Endometrial microvascular endothelial cells (primary cell): ENCODE results near the gene NFATC3. TPM values are rescaled to one million over a fixed set of nuclear protein-coding genes. Genes with fewer than 3 reads are reported as not detected.

Experiments used
- in situ Hi-C: cut with HindIII; loops from 2 replicates; pipeline ENCODE4 v1.10.0; 2017; ENCODE audit warnings: low sequenced_read_pairs, low pct_unique_long_range_greater_than_20kb; ENCODE audit errors: inconsistent ontology term
- total RNA-seq: library from RNA; depleted of rRNA; stranded (reverse); fragments of >200 nt; gene quantifications from one replicate; pipeline ENCODE4 v1.2.3, GENCODE V29; 2015; ENCODE audit errors: inconsistent ontology term

Gene NFATC3
- total RNA-seq, 1 donor from 2014 or later = 28.4 TPM

DNA sequence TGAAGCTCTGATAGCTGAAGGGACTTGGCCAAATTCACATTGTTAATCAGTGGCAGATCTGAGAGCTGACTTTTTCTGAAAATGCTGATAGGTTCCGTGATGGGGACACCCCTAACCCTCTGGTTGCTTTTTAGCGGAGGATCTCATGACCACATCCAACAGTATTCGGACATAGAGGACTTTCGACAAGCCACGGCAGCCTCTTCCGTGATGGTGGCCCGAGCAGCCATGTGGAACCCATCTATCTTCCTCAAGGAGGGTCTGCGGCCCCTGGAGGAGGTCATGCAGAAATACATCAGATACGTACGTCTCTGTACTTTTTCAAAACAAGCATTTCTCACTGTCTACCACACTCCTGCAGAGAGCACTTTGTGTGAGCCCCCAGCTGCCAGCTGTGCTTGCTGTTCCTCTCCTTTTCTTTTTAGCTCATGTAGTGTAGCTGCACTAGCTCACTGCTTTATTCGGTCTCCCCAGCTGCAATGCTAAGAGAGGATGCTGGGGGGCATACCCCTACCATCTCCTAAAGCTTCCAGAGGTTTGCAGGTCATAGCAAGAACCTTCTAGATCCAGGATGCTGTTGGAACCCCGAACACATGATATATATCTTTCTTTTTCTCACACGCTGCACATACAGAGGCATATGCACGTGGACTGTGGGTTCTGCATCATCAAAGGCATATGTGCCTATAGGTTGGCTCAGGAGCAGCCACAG lies 14.2 kb upstream of the NFATC3 start:
- in situ Hi-C loops = no loop called here

DNA sequence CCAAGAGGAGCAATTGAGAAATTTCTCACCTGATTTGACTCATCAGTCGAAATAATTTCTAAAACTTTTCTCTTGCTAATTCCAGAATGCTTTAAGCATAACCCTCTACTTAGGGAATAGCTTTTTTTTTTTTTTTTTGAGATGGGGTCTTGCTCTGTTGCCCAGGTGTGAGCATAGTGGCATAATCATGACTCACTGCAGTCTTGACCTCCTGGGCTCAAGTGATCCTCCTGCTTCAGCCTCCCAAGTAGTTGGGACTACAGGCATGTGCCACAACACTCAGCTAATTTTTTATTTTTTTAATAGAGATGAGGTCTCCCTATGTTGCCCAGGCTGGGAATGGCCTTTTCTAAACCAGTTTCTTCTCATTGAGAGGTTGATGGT lies 13.7 kb upstream of the NFATC3 start:
- in situ Hi-C loops = no loop called here

DNA sequence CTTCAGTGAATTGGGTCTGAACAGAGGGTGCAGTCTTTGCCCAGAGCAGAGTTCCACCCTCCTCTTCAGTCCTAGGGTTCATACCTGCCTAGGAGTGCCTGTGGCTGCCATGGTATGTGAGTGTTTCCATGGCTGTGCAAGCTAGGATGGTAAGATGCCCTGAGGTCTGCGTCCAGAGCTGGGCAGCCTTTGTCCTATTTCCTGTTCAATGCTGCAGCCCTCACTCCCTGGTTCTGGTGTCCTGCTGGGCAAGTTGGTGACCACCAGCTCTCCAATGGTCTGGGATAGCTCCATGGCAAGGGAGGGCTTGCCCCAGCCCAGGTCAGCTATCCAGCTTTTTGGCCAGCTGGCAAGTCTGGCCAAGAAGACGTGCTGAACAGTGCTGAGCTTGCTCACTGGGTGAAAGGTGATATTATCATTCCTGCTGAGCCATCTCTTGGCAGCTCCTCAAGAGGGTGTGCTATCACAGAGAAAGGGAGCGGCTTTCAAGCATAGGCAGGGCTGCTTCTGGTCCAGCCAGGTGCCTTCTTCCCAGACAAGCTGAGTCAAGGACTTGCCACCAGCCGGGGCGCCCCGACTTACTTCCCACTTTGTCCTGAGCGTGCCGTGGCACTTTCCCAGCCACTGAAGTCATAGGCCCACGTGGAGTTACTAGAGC lies 13.0 kb upstream of the NFATC3 start:
- in situ Hi-C loops = no loop called here

DNA sequence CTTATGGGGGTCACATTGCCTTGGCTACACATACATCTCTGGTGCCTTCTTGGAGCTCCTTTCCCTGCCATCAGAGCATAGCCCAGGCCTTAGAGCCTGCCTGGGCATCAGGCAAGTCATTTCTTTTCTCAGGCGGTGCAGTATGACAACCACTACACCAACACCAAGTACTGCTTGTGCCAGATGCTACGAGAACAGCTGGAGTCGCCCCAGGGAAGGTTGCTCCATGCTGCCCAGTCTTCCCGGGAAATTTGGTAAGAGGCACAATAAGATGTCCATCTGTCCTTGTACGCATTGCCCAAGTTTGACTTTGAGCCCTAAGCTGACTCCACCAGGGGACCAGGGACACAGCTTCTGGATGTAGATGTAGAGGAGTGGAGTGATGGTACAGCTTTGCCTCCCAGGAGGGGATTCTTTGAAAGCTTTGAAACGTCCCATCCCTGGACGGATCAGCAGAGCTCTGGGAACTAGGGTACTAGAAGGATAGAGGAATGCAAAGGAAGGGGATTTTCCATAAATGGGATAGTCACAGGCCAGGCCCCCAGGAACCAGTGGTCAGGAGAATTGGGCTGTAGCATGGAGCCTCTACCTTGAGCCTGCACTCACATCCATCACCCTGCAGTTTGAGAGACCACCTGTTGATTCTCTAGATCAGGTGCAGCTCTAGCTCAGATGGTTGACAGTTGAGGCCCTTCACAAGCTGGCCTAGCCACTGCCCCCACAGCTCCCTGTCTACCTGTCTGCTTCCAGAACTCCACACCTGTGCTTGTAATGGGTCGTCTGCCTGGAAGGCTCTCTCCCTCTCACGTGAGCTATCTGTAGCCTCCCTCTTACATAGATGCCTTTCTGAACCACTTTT lies 11.0 kb upstream of the NFATC3 start:
- in situ Hi-C loops = no loop called here

DNA sequence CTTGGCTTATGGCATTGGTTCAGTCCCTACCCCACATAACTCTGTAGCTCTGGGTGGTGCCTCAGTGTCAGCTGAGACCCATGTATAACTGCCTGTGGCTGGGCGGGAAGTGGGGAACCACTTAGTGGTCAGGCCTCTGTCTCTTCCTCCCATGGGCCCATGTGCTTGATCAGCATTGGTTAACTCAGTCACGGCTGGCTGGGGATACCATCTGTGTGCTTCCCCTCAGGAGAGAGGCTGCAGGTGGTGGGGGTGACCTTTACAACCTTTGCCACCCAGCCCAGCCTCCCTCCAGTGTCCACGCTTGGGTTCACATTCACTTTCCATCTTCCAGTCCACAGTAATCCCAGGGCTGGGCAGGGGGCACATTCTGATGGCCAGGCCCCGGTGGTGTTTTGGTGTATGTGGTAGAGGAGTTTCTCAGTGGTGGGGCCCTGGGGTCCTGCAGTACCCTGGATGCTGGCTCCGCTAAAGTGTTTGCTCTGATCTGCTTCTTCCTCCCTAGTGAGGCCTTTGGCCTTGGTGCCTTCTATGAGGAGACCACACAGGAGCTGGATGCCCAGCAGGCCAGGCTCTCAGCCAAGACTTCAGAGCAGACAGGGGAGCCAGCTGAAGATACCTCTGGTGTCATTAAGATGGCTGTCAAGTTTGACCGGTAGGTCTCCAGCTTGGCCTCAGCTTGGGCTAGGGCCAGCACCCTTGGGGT lies 10.2 kb upstream of the NFATC3 start:
- in situ Hi-C loops = no loop called here

DNA sequence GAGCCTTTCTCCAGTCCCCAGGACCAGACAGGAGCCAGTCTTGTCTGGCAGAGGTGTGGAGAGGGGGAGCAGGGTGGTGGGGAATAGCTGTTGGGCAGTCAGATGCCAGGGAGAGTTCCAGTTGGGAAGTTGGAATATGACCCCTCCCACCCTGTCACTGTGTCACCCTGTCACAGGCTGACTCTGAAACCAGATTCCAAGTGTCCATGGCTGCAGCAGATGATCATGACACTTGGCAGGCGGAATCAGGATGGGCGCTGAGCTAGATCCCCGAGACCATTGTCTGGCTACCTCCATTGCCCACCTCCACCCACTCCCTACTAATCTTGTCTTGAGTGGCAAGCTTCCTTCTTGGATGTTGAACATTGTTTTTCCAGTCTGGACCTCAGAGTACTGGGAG lies 9.2 kb upstream of the NFATC3 start:
- in situ Hi-C loops = no loop called here

DNA sequence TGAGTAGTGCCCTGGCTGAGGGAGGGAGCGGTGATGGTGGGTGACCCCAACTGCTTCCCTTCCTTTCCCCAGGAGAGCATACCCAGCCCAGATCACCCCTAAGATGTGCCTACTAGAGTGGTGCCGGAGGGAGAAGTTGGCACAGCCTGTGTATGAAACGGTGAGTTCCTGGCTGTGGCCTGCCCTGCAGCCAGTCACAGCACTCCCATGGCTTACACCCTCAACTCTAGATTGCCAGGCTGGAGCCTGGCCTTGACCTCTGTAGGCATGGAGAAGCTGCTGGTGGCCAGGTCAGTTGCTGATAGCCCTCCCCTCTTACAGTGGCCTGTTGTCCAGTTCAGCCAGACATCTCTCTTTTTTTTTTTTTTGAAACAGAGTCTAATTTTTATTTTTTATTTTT lies 8.6 kb upstream of the NFATC3 start:
- in situ Hi-C loops = no loop called here

DNA sequence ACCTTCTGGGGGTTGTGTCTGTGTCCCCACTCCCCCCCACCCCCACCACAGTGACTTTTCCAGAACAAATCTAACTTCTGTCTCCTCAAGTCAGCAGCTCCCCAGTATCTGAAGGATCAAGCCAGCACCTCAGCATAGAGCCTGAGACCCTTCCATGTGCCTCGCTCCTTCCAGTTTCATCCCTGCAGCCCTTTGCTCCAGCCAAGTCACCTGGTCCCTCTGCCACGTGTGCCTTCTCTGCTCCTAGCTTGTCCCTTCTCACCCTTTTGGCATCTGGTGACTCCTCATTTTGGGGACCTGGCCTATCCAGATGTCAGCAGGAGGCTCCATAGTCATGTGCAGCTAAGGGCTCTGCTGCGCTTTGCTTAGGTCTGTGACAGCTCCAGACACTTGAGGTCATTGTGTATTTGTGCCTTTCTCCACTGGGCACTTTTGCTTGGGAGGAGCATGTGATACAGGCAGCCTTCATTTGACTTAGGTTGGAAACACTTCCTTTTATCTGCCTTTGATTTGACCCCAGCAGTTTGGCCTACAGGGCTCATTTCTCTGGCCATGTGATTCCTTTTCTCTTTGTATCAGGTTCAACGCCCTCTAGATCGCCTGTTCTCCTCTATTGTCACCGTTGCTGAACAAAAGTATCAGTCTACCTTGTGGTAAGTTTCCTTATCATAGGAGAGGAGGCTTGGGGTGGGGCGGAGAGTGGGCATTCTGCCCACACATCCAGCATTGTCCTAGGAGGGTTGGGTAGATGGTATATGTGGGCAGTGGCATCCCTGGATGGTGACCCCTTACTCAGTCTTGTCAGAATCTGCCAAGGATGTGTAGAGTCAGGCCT lies 7.1 kb upstream of the NFATC3 start:
- in situ Hi-C loops = no loop called here

DNA sequence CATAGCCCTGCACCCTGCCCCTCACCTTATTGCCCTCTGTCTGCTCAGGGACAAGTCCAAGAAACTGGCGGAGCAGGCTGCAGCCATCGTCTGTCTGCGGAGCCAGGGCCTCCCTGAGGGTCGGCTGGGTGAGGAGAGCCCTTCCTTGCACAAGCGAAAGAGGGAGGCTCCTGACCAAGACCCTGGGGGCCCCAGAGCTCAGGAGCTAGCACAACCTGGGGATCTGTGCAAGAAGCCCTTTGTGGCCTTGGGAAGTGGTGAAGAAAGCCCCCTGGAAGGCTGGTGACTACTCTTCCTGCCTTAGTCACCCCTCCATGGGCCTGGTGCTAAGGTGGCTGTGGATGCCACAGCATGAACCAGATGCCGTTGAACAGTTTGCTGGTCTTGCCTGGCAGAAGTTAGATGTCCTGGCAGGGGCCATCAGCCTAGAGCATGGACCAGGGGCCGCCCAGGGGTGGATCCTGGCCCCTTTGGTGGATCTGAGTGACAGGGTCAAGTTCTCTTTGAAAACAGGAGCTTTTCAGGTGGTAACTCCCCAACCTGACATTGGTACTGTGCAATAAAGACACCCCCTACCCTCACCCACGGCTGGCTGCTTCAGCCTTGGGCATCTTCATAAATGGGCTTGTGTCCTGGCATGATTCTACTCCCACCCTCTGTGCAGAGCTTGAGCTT lies 6.3 kb upstream of the NFATC3 start:
- in situ Hi-C loops = no loop called here

DNA sequence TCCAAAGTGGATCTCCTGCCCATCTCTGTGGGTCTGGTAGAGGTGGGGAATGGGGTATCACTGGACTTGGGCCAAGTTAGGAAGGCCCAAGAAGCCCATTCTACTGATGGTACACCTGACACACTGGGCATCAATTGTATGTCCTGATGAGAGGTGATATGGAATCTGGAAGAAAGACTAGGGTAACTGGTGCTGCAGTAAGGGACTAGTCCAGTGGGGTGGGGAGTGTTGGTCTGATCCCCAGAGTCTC lies 5.9 kb upstream of the NFATC3 start:
- in situ Hi-C loops = no loop called here

DNA sequence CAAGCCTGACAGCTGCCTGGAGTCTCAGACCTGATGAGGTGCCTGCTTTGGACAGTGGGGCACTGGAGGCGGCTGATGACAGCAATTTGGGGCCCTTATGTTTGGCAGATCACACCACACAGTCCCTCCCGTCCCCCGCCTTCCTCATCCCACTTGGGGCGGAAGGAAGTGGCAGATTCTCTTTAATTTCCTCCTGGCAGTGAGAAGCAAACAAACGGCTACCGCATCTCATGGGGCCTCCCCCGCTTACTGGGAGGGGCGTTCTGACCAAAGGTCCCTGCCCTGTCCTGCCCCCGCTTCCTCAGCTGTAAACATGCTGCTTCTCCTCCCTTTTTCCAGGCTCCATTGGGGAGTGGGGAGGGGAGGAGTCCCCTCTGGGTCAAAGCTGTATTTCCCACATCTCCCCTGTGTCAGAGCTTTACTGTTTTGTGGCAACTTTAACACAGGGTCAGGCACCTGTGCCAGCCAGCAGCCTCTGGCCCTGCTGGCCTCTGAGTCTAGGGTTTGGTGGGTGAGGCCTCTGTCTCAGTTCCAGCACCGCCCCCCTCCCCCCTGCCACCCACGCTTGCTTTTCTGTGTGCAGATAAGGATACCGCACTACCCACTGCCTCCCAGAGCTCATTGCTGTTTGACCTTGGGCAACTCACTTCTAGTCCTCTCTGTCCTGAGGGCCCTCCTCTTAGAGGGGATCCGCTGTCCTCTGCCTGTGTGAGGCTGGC lies 5.4 kb upstream of the NFATC3 start:
- in situ Hi-C loops = no loop called here

DNA sequence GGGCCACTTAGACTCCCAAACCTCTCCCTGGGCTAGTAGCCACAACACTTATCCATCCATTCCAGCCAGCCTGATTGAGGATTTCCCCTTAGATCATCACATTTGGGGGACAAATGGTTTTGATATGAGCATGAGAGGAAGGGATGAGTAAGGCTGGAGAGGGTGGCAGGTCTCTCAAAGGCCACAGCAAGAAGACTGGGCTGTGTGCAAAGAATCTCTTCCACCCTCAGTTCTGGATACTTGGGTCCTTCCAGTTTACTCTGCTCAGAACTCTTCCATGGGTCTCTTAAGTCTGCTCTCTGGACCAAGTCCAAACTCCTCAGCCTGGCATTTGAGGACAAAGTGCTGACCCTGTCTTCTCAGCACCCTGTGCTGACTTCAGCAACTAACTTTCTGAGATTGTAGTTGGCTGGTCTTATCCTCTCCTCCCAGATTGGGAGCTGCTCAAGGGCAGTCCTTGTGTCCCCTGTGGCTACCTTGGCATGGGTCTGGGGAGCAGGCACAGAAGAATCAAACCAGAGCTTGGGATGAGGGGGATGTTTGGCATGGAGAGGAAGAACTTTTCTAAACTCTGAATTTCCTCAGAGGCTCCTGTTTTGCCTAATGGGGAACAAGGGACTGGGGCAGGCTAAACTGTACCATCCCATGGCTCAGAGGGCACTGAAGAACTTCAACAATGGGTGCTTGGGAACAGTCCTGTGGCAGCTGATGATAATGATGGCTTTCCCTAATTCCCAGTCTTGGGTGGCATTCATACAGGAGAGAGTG lies 3.1 kb upstream of the NFATC3 start:
- in situ Hi-C loops = no loop called here

DNA sequence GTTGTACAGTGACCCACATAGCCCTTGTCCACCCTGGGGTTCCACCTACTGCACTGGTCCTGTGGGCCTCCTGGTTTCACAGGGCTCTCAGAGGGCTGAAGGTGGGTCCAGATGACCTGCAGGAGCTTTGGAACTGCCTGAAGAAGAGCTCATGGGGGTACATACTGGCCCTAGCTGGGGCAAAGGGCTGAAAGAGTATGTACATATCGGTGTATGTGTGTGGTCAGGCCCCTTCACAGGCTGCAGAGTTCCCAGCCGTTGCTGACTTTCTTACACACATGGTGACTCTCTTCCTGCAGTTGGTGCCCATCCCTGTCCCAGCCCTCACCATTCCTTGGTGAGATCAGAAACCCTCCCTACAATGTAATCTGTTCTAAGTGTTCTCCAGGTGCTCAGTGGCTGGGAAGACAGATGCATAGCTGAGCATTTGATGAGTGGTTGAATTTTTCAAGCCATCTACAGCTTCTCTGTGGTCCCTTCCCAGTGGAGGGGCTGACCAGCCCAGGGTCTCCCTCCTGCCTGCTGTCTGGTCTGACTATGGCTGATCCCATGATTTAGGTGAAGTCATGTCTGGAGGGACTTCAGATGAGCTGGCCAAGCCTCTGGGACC lies 2.4 kb upstream of the NFATC3 start:
- in situ Hi-C loops = no loop called here

DNA sequence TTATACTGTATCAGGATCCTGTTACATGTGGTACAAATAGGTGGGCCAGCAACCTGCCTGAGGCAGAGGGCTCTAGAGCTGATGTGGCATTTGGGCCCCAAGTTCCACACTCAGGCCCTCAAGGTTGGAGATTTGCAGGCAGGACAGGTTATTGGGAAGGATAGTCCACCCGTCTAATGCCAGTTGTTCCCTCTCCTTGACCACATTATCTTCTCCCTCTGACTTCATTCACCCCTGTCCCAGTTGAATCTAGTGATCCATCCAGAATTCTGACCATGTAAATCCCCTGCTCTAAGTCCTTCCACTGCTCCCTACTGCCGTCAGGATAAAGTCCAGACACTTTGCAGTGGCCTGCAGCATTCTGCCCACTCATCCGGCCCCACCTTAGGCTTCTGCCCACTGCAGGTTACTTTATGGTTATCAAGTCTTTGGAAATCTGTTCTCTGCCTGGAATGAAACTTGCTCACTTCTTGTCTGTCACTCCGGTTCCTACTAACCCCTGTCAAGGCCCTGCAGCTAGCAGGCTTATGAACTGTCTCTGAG lies 1.9 kb upstream of the NFATC3 start:
- in situ Hi-C loops = no loop called here

DNA sequence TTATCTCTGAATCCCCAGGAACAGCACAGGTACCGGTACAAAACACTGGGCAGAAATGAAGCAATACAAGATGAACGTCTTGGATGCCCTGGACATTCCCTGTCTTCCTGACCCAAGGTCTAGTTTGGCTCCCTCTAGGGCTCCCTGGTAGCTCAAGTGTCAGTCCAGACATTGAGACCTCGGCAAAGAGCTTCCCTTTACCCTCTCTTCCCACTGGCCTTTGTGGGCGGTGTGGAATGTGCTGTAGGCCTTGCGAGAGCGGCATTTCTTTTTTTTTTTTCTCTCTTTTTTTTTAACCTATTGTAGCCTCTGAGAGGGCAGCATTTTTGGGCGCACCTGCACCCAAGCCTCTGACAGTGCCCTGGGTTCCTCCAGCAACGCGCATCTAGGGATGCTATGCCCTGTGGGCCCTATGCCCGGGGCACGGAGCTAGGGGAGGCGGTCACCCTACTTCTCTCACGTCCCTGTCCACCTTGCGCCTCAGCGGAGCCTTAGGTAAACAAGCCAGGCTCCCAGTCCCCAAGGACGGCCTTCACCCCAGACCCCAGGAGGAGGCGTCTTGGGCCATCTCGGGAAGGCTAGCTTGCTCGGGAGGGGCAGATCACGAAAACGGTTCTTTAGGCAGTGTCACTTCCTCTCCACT lies 1.2 kb upstream of the NFATC3 start:
- in situ Hi-C loops = no loop called here
